Sigmoid colon (tissue), 4 donors: ENCODE measurements around the gene ZBTB45.

Experiments used
- CTCF ChIP-seq, 4 experiments: fragments of 450-650 bp in 3 of 4; fragments of 200-600 bp in 1 of 4; IDR thresholded peaks; one replicate each; pipeline ENCODE4 v1.5.1; 2016 to 2019; ENCODE audit warnings: antibody characterized with exemption in 4 of 4, mild to moderate bottlenecking in 3 of 4, moderate library complexity in 2 of 4
- EP300 ChIP-seq, 4 donors: sonication (generic); formaldehyde crosslinking; IDR thresholded peaks; one replicate each; pipeline ENCODE4 v1.6.1; 2017; ENCODE audit warnings: antibody characterized with exemption in 4 of 4
- POLR2A ChIP-seq, 2 donors: fragments of 450-650 bp; IDR thresholded peaks; one replicate each; pipeline ENCODE4 v1.6.1; 2016; ENCODE audit warnings: antibody characterized with exemption in 2 of 2, mild to moderate bottlenecking in 2 of 2, moderate library complexity in 2 of 2

- TF ChIP-seq POLR2A (IDR thresholded peaks at IDR 0.05) = no peak
- no peak for TF ChIP-seq CTCF (IDR thresholded peaks at IDR 0.05)
- TF ChIP-seq EP300 (IDR thresholded peaks at IDR 0.05) = no peak
These were observed 49.0 kb upstream of the ZBTB45 start for GRCh38 chr19:58568453-58569130.
